Lower leg skin (tissue), 4 donors: ENCODE results near the gene FUT1. TPM values are rescaled to one million over a fixed set of nuclear protein-coding genes. Genes with fewer than 3 reads are reported as not detected.

ENCODE experiments used
- DNase-seq, 2 donors: peaks; one replicate each; pipeline ENCODE4 v3.0.0-alpha.2; 2019; ENCODE audit warnings: low spot score in 2 of 2
- H3K4me3 ChIP-seq: fragments of 200-600 bp; sonication (generic); 2 replicates; pipeline ENCODE4 v1.5.1; 2017; ENCODE audit warnings: mild to moderate bottlenecking, low read depth; ENCODE audit not compliant: poor library complexity, severe bottlenecking
- POLR2A ChIP-seq, 2 donors: fragments of 450-650 bp; IDR thresholded peaks; one replicate each; pipeline ENCODE4 v1.6.1; 2016 to 2017; ENCODE audit warnings: antibody characterized with exemption in 2 of 2, mild to moderate bottlenecking in 1 of 2, moderate library complexity in 1 of 2
- WGBS, 2 donors: methylation state at CpG; one replicate each; pipeline ENCODE4 v1.1.5; 2018; 5-methylcytosine and 5-hydroxymethylcytosine counted together
- intact Hi-C: fragments of 100-400 bp; cut with DNase I; formaldehyde crosslinking; loops from one replicate; pipeline ENCODE4 v1.15.0; 2023; ENCODE audit warnings: low total_unique reads
- total RNA-seq, 4 donors: library from RNA; depleted of rRNA; stranded (reverse); fragments of >200 nt; gene quantifications; one replicate each; pipeline ENCODE4 v1.1.0, GENCODE V29; 2016
- TF ChIP-seq, protein P1 (sequence below), 3 donors: fragments of 450-650 bp; IDR thresholded peaks; one replicate each; pipeline ENCODE4 v1.5.1; 2016; ENCODE audit warnings: antibody characterized with exemption in 3 of 3, mild to moderate bottlenecking in 3 of 3, moderate library complexity in 2 of 3

The FUT1 gene
- total RNA-seq, 4 donors from 2014 or later = 1.7 to 4.9 (median 3.5) TPM

DNA sequence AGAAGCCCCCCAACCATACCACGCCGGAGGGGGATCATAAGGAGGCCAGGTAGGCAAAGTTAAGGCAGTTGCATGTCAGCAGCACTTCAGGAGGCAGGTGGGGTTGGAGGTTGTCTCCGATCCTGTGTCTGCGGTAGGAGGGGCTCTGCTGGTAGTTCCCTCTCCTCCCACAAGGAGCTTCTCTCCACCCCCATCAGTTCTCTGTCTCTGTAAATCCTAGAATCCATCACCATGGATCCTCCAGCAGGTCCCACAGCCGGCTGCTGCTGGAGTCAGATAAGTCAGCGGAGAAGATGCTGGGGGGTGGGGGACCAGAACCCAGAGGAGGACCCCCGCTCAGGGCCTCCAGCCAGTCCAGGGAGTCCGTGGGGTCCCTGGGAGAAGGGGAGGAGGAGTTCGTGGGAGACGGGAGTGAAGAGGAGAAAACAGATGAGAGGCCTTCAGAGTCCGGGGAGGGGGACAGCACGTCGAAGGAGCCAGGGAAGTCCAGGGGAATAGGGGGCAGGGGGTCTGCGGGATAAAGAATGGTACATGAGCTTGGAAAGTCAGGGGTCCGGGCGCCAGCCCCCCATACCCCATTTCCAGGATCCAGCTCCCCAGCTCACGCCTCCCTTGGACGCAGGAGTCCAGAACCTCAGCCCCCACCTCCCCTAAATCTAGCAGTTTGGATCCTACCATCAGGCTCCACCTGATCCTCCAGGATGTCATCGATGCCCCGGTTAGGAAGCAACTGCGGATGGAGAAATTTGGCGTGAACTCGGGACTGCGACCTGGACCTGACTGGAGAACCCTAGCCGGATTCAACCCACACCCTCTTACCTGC is 39.2 kb downstream of the FUT1 start:
- WGBS, 2 donors = 33 to 39% methylated on average over 20 to 25 of the region's 25 CpGs
- TF ChIP-seq, protein P1, sequence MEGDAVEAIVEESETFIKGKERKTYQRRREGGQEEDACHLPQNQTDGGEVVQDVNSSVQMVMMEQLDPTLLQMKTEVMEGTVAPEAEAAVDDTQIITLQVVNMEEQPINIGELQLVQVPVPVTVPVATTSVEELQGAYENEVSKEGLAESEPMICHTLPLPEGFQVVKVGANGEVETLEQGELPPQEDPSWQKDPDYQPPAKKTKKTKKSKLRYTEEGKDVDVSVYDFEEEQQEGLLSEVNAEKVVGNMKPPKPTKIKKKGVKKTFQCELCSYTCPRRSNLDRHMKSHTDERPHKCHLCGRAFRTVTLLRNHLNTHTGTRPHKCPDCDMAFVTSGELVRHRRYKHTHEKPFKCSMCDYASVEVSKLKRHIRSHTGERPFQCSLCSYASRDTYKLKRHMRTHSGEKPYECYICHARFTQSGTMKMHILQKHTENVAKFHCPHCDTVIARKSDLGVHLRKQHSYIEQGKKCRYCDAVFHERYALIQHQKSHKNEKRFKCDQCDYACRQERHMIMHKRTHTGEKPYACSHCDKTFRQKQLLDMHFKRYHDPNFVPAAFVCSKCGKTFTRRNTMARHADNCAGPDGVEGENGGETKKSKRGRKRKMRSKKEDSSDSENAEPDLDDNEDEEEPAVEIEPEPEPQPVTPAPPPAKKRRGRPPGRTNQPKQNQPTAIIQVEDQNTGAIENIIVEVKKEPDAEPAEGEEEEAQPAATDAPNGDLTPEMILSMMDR (IDR thresholded peaks at IDR 0.05) = no peak
- TF ChIP-seq POLR2A (IDR thresholded peaks at IDR 0.05) = no peak
- intact Hi-C loops = no loop called here
- no peak for DNase-seq
- H3K4me3 ChIP-seq = peak overlapping the region; percentile 30

DNA sequence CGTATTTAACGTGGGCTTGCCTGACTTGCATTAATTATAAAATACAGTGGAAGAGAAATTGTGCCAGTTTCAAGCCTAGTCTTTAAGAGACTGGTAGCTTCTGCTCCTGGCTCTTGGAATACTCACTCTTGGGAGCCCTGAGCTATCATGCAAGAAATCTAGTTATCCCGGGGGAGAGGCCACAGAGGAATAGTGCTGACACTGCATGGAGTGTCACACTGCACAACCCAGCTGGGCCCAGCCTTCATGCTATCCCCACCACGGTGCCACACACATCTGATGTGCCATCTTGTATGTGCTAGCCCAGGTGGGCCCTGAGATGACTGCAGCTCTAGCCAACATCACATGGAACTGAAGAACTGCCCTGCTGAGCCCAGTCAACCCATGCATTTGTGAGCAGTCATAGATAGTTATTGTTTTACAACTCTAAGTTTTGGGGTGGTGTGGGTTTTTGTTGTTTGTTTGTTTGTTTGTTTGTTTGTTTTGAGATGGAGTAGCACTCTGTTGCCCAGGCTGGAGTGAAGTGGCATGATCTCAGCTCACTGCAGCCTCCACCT is 41.3 kb downstream of the FUT1 start:
- intact Hi-C loops = no loop called here
- TF ChIP-seq, protein P1 (IDR thresholded peaks at IDR 0.05) = no peak
- TF ChIP-seq POLR2A (IDR thresholded peaks at IDR 0.05) = no peak
- no peak overlapping the region for H3K4me3 ChIP-seq
- DNase-seq = no peak
- 86 to 95% methylated on average over 4 of the region's 4 CpGs for WGBS, 2 donors

DNA sequence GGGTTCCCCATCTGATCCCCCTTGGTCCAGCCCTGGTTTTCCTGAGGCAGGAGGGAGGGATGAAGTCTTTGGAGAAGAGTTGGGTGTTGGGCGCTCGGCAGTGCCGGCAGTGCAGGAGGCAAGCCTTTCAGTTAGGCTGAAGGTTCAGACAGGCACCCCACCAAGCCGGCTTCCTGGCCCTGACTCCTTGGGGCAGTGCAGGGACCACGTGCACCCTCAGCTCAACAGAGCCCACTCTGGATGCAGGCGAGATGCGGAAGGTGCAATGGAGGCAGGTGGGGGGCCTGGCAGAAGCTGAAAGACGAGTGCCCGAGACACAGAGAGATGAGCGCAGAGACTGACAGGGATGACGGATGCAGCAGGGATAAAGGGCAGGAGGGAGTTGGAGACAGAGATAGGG is 44.0 kb downstream of the FUT1 start:
- no peak for DNase-seq
- WGBS, 2 donors = 72% methylated on average over 10 to 11 of the region's 11 CpGs
- H3K4me3 ChIP-seq = no peak overlapping the region
- TF ChIP-seq POLR2A (IDR thresholded peaks at IDR 0.05) = no peak
- TF ChIP-seq, protein P1 (IDR thresholded peaks at IDR 0.05) = no peak
- intact Hi-C loops = no loop called here

DNA sequence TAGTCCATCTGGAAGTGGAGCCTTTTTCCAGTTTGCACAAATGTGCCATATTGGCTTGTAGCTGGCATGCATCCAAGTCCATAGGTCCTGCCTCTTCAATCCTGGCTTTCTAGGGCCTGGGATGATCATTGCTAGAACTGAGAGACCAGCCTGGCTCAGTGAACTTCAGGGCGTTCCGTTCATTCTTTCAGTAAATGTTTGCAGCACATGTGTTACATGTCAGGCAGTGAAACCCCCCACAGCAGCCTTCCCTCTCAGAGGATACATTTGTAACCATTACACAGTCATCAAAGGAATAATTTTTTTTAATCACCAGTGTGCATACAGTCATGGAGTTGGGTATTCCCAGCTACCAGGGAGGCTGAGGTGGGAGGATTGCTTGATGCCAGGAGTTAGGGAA is 47.0 kb downstream of the FUT1 start:
- no peak for DNase-seq
- intact Hi-C loops = no loop called here
- 58 to 81% methylated on average over 2 of the region's 2 CpGs for WGBS, 2 donors
- H3K4me3 ChIP-seq = no peak overlapping the region
- TF ChIP-seq, protein P1 (IDR thresholded peaks at IDR 0.05) = no peak
- no peak for TF ChIP-seq POLR2A (IDR thresholded peaks at IDR 0.05)

DNA sequence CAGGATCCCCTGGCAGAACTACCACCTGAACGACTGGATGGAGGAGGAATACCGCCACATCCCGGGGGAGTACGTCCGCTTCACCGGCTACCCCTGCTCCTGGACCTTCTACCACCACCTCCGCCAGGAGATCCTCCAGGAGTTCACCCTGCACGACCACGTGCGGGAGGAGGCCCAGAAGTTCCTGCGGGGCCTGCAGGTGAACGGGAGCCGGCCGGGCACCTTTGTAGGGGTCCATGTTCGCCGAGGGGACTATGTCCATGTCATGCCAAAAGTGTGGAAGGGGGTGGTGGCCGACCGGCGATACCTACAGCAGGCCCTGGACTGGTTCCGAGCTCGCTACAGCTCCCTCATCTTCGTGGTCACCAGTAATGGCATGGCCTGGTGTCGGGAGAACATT is 49.1 kb downstream of the FUT1 start:
- no peak for TF ChIP-seq POLR2A (IDR thresholded peaks at IDR 0.05)
- TF ChIP-seq, protein P1 (IDR thresholded peaks at IDR 0.05) = no peak
- no peak overlapping the region for H3K4me3 ChIP-seq
- WGBS, 2 donors = 93 to 94% methylated on average over 23 of the region's 23 CpGs
- intact Hi-C loops = no loop called here
- no peak for DNase-seq
